Karpas-422 (cell line): Measurements from ENCODE around the gene LRRC40. TPM values are rescaled to one million over a fixed set of nuclear protein-coding genes. Genes with fewer than 3 reads are reported as not detected.
"Not testable (repeated sequence)": the region's sequence is repeated elsewhere in the genome, so short reads cannot be mapped to it uniquely, and the experiment has no call there.

ENCODE experiments used
- DNase-seq: peaks from one replicate; pipeline ENCODE4 v3.0.0-alpha.2; 2015
- H2AFZ ChIP-seq: fragments of 200-600 bp; sonication (generic); 2 replicates; pipeline ENCODE4 v1.6.1; 2014; ENCODE audit warnings: antibody characterized with exemption, low read length, mixed read lengths
- H3K27ac ChIP-seq: fragments of 200-600 bp; sonication (generic); 2 replicates; pipeline ENCODE4 v1.5.1; 2014; ENCODE audit warnings: mild to moderate bottlenecking, low read length, moderate library complexity
- H3K27me3 ChIP-seq: fragments of 200-600 bp; sonication (generic); 2 replicates; pipeline ENCODE4 v1.6.1; 2014; ENCODE audit warnings: low read length, mixed read lengths
- H3K36me3 ChIP-seq: fragments of 200-600 bp; sonication (generic); 2 replicates; pipeline ENCODE4 v1.6.1; 2014; ENCODE audit warnings: low read length, mixed read lengths; ENCODE audit not compliant: insufficient read depth
- H3K4me1 ChIP-seq: fragments of 200-600 bp; sonication (generic); 2 replicates; pipeline ENCODE4 v1.6.1; 2014; ENCODE audit warnings: mild to moderate bottlenecking, low read length, mixed read lengths
- H3K4me2 ChIP-seq: fragments of 200-600 bp; sonication (generic); 2 replicates; pipeline ENCODE4 v1.6.1; 2014; ENCODE audit warnings: low read length, low read depth, mild to moderate bottlenecking; ENCODE audit not compliant: poor library complexity, severe bottlenecking
- H3K4me3 ChIP-seq: fragments of 200-600 bp; sonication (generic); 2 replicates; pipeline ENCODE4 v1.5.1; 2014; ENCODE audit warnings: mild to moderate bottlenecking, antibody characterized with exemption, low read length, mixed read lengths
- H3K79me2 ChIP-seq: fragments of 200-600 bp; sonication (generic); 2 replicates; pipeline ENCODE4 v1.6.1; 2014; ENCODE audit warnings: mild to moderate bottlenecking, low read length, mixed read lengths
- H3K9ac ChIP-seq: fragments of 200-600 bp; sonication (generic); 2 replicates; pipeline ENCODE4 v1.6.0; 2014; ENCODE audit warnings: low read length
- H3K9me2 ChIP-seq: fragments of 200-600 bp; sonication (generic), shearing (Covaris generic); replicated peaks from 2 replicates; pipeline ENCODE4 v1.6.0; 2014; ENCODE audit warnings: mild to moderate bottlenecking, low read length, moderate library complexity; ENCODE audit not compliant: insufficient read depth
- H3K9me3 ChIP-seq: fragments of 300-700, 200-600 bp; sonication (generic); 2 replicates; pipeline ENCODE4 v1.6.1; 2014; ENCODE audit warnings: low read length, mixed read lengths
- H4K20me1 ChIP-seq: fragments of 200-600 bp; sonication (generic); 2 replicates; pipeline ENCODE4 v1.6.1; 2014; ENCODE audit warnings: mild to moderate bottlenecking, antibody characterized with exemption, low read length, low read depth; ENCODE audit not compliant: insufficient read depth
- total RNA-seq: library from RNA; depleted of rRNA; stranded (reverse); fragments of >200 nt; shearing (Covaris generic); gene quantifications from 2 replicates; pipeline ENCODE4 v1.2.3, GENCODE V29; 2014; ENCODE audit warnings: low replicate concordance

The LRRC40 gene
- total RNA-seq, 1 experiment from 2014 or later = 37.4 TPM

DNA sequence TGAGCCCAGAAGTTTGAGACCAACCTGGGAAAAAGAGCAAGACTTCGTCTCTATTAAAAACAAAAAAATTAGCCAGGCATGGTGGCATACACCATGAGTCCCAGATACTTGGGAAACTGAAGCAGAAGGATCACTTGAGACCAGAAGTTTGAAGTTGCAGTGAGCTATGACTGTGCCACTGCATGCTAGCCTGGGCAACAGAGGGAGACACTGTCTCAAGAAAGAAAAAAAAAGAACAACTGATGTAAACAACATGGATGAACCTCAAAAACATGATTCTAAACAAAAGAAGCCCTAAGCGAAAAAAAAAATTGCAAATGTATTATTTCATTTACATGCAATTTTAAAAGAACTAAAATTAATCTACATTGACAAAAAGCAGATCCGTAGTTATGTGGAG lies 9.0 kb downstream of the LRRC40 start:
- no peak overlapping the region for H3K4me3 ChIP-seq
- H3K9me3 ChIP-seq = no peaks in the 10 kb centered on the region
- H2AFZ ChIP-seq = no peak overlapping the region
- H3K36me3 ChIP-seq = no peaks in the 10 kb centered on the region; the same call in 1 of the 2 replicates
- no peaks in the 10 kb centered on the region for H3K27me3 ChIP-seq
- H3K4me1 ChIP-seq = 0 out of 2 replicates have a peak, but pooled peaks cover 4% of the 10 kb centered on the region
- no peak overlapping the region for H3K9ac ChIP-seq
- H4K20me1 ChIP-seq = no peaks in the 10 kb centered on the region
- no peak overlapping the region for H3K4me2 ChIP-seq
- H3K27ac ChIP-seq = no peak overlapping the region
- H3K9me2 ChIP-seq = no peaks in the 10 kb centered on the region
- no peak for DNase-seq
- H3K79me2 ChIP-seq = peaks cover 98% of the 10 kb centered on the region

DNA sequence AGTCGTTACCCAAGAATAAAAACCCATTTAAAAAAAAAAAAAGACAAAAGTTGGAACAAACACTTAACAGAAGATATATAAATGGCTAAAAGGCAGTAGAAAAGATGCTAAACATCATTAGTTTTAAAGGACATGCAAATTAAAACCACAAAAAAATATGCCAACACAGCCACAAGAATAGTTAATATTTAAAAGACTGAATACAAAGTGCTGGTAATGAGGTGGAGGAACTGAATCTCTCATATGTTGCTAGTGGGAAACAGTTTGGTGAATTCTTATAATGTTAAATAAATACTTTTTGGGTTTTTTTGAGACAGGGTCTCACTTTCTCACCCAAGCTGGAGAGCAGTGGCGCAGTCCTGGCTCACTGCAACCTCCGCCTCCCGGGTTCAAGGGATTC lies 10.0 kb downstream of the LRRC40 start:
- no peaks in the 10 kb centered on the region for H3K9me3 ChIP-seq
- H3K27me3 ChIP-seq = no peaks in the 10 kb centered on the region
- peaks cover 97% of the 10 kb centered on the region for H3K79me2 ChIP-seq
- H3K27ac ChIP-seq = no peak overlapping the region
- H3K4me3 ChIP-seq = no peak overlapping the region
- no peak for DNase-seq
- H2AFZ ChIP-seq = no peak overlapping the region
- H3K9ac ChIP-seq = no peak overlapping the region
- no peaks in the 10 kb centered on the region for H4K20me1 ChIP-seq
- 0 out of 2 replicates have a peak, but pooled peaks cover 4% of the 10 kb centered on the region for H3K4me1 ChIP-seq
- H3K36me3 ChIP-seq = no peaks in the 10 kb centered on the region; the same call in 1 of the 2 replicates
- H3K9me2 ChIP-seq = no peaks in the 10 kb centered on the region
- H3K4me2 ChIP-seq = no peak overlapping the region

GRCh38 chr1:70194601-70195000 lies 10.8 kb downstream of the LRRC40 start:
- no peak overlapping the region for H3K27ac ChIP-seq
- no peak overlapping the region for H3K4me2 ChIP-seq
- H3K79me2 ChIP-seq = peaks cover 97% of the 10 kb centered on the region
- no peak overlapping the region for H2AFZ ChIP-seq
- H3K36me3 ChIP-seq = no peaks in the 10 kb centered on the region; the same call in 1 of the 2 replicates
- no peak overlapping the region for H3K9ac ChIP-seq
- H3K4me1 ChIP-seq = 0 out of 2 replicates have a peak, but pooled peaks cover 4% of the 10 kb centered on the region
- no peaks in the 10 kb centered on the region for H4K20me1 ChIP-seq
- no peak overlapping the region for H3K4me3 ChIP-seq
- no peaks in the 10 kb centered on the region for H3K27me3 ChIP-seq
- no peak for DNase-seq
- no peaks in the 10 kb centered on the region for H3K9me2 ChIP-seq
- H3K9me3 ChIP-seq = no peaks in the 10 kb centered on the region

DNA sequence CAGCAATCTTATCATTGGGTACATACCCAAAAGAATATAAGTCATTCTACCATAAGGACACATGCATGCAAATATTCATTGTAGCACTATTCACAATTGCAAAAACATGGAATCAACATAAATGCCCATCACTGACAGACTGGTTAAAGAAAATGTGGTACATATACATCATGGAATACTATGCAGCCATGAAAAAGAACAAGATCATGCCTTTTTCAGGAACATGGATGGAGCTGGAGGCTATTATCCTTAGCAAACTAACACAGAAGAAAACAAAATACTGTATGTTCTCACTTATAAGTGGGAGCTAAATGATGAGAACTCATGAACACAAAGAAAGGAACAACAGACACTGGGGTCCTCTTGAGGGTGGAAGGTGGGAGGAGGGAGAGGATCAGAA lies 12.9 kb downstream of the LRRC40 start:
- not testable (repeated sequence) for H3K36me3 ChIP-seq, H3K9me3 ChIP-seq, H3K9me2 ChIP-seq, H3K9ac ChIP-seq, H3K4me2 ChIP-seq, H3K4me1 ChIP-seq, H3K4me3 ChIP-seq, H2AFZ ChIP-seq, H4K20me1 ChIP-seq, DNase-seq, H3K27me3 ChIP-seq, H3K27ac ChIP-seq
- H3K79me2 ChIP-seq = peaks cover 98% of the 10 kb centered on the region

DNA sequence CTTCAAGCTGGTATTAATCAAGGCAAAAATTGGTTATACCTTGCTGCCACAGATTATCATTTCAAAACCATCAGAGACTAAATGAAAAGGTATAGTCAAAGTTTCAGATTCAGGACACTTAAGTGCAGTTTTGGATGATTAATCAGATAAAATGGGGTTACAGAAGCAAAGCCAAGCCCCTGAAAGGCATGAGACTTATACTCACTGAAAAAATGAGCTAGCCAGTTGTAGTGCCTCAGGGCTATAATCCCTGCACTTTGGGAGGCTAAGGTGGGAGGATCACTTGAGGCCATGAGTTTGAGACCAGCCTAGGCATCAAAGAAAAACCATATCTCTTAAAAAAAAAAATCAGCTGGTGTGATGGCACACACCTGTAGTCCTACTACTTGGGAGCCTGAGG lies 15.2 kb downstream of the LRRC40 start:
- DNase-seq = no peak
- Histone ChIP-seq H3K4me3 (no peak overlapping the region), H2AFZ (no peak overlapping the region), H3K4me1 (no peaks in the 10 kb centered on the region), H3K27me3 (no peaks in the 10 kb centered on the region), H3K4me2 (no peak overlapping the region), H4K20me1 (no peaks in the 10 kb centered on the region), H3K27ac (no peak overlapping the region), H3K79me2 (peaks cover 99% of the 10 kb centered on the region), H3K36me3 (peaks cover 6% of the 10 kb centered on the region; the same call in 1 of the 2 replicates), H3K9ac (no peak overlapping the region), H3K9me3 (no peaks in the 10 kb centered on the region), H3K9me2 (no peaks in the 10 kb centered on the region)

DNA sequence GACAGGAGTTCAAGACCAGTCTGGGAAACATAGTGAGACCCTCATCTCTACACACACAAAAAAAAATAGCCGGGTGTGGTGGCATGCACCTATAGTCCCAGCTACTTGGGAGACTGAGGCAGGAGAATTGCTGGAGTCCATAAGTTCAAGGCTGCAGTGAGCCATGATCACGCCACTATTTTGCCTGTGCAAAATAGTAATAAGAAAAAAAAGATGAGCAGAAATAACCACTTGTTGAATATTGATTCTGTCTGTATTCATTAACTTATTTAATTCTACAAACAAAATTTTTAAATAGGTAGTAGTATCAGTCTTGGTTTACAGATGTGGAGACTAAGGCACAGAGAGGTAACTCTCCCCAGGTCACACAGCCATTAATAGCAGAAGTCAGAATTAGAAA lies 16.9 kb downstream of the LRRC40 start:
- no peaks in the 10 kb centered on the region for H3K9me2 ChIP-seq
- H3K4me3 ChIP-seq = no peak overlapping the region
- no peak overlapping the region for H3K4me2 ChIP-seq
- H3K79me2 ChIP-seq = peaks cover 94% of the 10 kb centered on the region
- no peak for DNase-seq
- no peaks in the 10 kb centered on the region for H3K9me3 ChIP-seq
- H2AFZ ChIP-seq = no peak overlapping the region
- H3K27ac ChIP-seq = no peak overlapping the region
- H4K20me1 ChIP-seq = no peaks in the 10 kb centered on the region
- no peaks in the 10 kb centered on the region for H3K4me1 ChIP-seq
- H3K9ac ChIP-seq = no peak overlapping the region
- H3K36me3 ChIP-seq = peaks cover 6% of the 10 kb centered on the region; the same call in 1 of the 2 replicates
- no peaks in the 10 kb centered on the region for H3K27me3 ChIP-seq

DNA sequence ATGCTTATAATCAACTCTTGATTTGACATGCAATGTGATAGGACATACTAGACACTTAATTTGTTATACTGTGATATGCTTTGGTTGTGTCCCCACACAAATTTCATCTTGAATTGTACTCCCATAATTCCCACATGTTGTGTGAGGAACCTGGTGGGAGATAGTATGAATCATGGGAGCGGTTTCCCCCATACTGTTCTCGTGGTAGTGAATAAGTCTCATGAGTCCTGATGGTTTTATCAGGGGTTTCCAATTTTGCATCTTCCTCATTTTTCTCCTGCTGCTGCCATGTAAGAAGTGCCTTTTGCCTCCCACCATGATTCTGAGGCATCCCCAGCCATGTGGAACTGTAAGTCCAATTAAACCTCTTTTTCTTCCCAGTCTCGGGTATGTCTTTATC lies 20.2 kb downstream of the LRRC40 start:
- not testable (repeated sequence) for H3K27ac ChIP-seq, DNase-seq, H3K9ac ChIP-seq, H3K4me3 ChIP-seq, H4K20me1 ChIP-seq, H2AFZ ChIP-seq, H3K4me2 ChIP-seq, H3K9me2 ChIP-seq, H3K4me1 ChIP-seq, H3K27me3 ChIP-seq, H3K9me3 ChIP-seq
- Histone ChIP-seq H3K79me2 (peaks cover 86% of the 10 kb centered on the region), H3K36me3 (peaks cover 15% of the 10 kb centered on the region; the same call in 1 of the 2 replicates)

GRCh38 chr1:70171512-70171911 lies 33.9 kb downstream of the LRRC40 start:
- H3K9ac ChIP-seq = no peak overlapping the region
- peaks cover 3% of the 10 kb centered on the region for H3K4me1 ChIP-seq
- no peaks in the 10 kb centered on the region for H4K20me1 ChIP-seq
- peaks cover 8% of the 10 kb centered on the region; the same call in 1 of the 2 replicates for H3K36me3 ChIP-seq
- H3K79me2 ChIP-seq = peaks cover 37% of the 10 kb centered on the region
- H3K9me2 ChIP-seq = 0 out of 2 replicates have a peak, but pooled peaks cover 4% of the 10 kb centered on the region
- H2AFZ ChIP-seq = no peak overlapping the region
- no peak overlapping the region for H3K27ac ChIP-seq
- no peaks in the 10 kb centered on the region for H3K9me3 ChIP-seq
- no peak overlapping the region for H3K4me3 ChIP-seq
- H3K27me3 ChIP-seq = no peaks in the 10 kb centered on the region
- no peak overlapping the region for H3K4me2 ChIP-seq
- DNase-seq = no peak
